HepG2 (cell line): ENCODE results near the gene TRIM28. TPM values are rescaled to one million over a fixed set of nuclear protein-coding genes. Genes with fewer than 3 reads are reported as not detected.

Experiments
- ARHGAP35 ChIP-seq: sonication (generic); formaldehyde crosslinking; IDR thresholded peaks from 2 replicates; pipeline ENCODE4 v1.9.0; 2022; ENCODE audit warnings: mild to moderate bottlenecking, inconsistent platforms, moderate library complexity, missing genetic modification reagents, borderline replicate concordance
- MAX ChIP-seq: IDR thresholded peaks from 2 replicates; pipeline ENCODE4 v1.6.1; 2012; ENCODE audit warnings: inconsistent platforms
- NR2C2 ChIP-seq: sonication (generic); formaldehyde crosslinking; IDR thresholded peaks from 2 replicates; pipeline ENCODE4 v1.4.0; 2020; ENCODE audit warnings: missing genetic modification reagents, mild to moderate bottlenecking, moderate library complexity, borderline replicate concordance
- RXRA ChIP-seq: sonication (generic); formaldehyde crosslinking; IDR thresholded peaks from 2 replicates; pipeline ENCODE4 v1.5.1; 2020; ENCODE audit warnings: missing genetic modification reagents
- ZNF407 ChIP-seq: sonication (generic); formaldehyde crosslinking; IDR thresholded peaks from one replicate; pipeline ENCODE4 v1.5.1; 2020; ENCODE audit warnings: mild to moderate bottlenecking, missing genetic modification reagents; ENCODE audit errors: not compliant biosample characterization
- ZNF468 ChIP-seq: sonication (generic); formaldehyde crosslinking; IDR thresholded peaks from 2 replicates; pipeline ENCODE4 v1.8.0; 2022; ENCODE audit warnings: mild to moderate bottlenecking, moderate library complexity, missing genetic modification reagents
- ZNF615 ChIP-seq: sonication (generic); formaldehyde crosslinking; IDR thresholded peaks from 2 replicates; pipeline ENCODE4 v1.5.0; 2020; ENCODE audit warnings: mild to moderate bottlenecking, missing genetic modification reagents, borderline replicate concordance
- ZNF619 ChIP-seq: sonication (generic); formaldehyde crosslinking; IDR thresholded peaks from 2 replicates; pipeline ENCODE4 v1.4.0; 2020; ENCODE audit warnings: mild to moderate bottlenecking, missing genetic modification reagents
- ZNF776 ChIP-seq: sonication (generic); formaldehyde crosslinking; IDR thresholded peaks from 2 replicates; pipeline ENCODE4 v1.4.0; 2020; ENCODE audit warnings: mild to moderate bottlenecking, missing genetic modification reagents
- polyA plus RNA-seq, 8 experiments: library from polyadenylated mRNA; depleted of rRNA in 3 of 8; stranded (reverse) in 7 of 8; unstranded in 1 of 8; fragments of >200 nt; fragmentation: Illumina TruSeq in 4 of 8; extraction: Trizol in 4 of 8; gene quantifications; 2 replicates each; pipeline versions ENCODE4 v1.2.1 to v1.2.3, GENCODE V29; 2011 to 2016; ENCODE audit warnings: low read depth in 4 of 8, missing spikeins in 1 of 8, mixed read lengths in 1 of 8; ENCODE audit not compliant: insufficient read depth in 1 of 8
- total RNA-seq, 5 experiments: library from RNA; depleted of rRNA; stranded (reverse); fragments of >200 nt; fragmentation: Illumina TruSeq; extraction: Trizol; gene quantifications; 2 replicates each; pipeline ENCODE4 v1.2.3, GENCODE V29; 2016; ENCODE audit warnings: low read depth in 1 of 5
- TF ChIP-seq, protein P1 (sequence below): sonication (generic); formaldehyde crosslinking; IDR thresholded peaks from 2 replicates; pipeline ENCODE4 v1.4.0; 2020; ENCODE audit warnings: mild to moderate bottlenecking, missing genetic modification reagents, borderline replicate concordance
- TF ChIP-seq, protein P2 (sequence below): sonication (generic); formaldehyde crosslinking; conservative IDR thresholded peaks from 2 replicates; pipeline ENCODE4 v1.4.0; 2020; ENCODE audit warnings: mild to moderate bottlenecking, missing genetic modification reagents, moderate library complexity
- TF ChIP-seq, protein P3 (sequence below): IDR thresholded peaks from 2 replicates; pipeline ENCODE4 v1.6.1; 2016; ENCODE audit warnings: mild to moderate bottlenecking, missing biosample characterization, missing genetic modification reagents

The TRIM28 gene
- total and polyA plus RNA-seq, 2 of the 13 experiments (the other 11 are each of a cell fraction or from before 2014, with no cell fraction given), result 361 to 439 TPM

GRCh38 chr19:58519355-58520256 lies 24.3 kb upstream of the TRIM28 start, which contains the start of gene ZBTB45 (continued):
- TF ChIP-seq ZNF407 (CRISPR knock-in tag), result peak; percentile 86
- TF ChIP-seq, protein P1, sequence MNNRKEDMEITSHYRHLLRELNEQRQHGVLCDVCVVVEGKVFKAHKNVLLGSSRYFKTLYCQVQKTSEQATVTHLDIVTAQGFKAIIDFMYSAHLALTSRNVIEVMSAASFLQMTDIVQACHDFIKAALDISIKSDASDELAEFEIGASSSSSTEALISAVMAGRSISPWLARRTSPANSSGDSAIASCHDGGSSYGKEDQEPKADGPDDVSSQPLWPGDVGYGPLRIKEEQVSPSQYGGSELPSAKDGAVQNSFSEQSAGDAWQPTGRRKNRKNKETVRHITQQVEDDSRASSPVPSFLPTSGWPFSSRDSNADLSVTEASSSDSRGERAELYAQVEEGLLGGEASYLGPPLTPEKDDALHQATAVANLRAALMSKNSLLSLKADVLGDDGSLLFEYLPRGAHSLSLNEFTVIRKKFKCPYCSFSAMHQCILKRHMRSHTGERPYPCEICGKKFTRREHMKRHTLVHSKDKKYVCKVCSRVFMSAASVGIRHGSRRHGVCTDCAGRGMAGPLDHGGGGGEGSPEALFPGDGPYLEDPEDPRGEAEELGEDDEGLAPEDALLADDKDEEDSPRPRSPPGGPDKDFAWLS (CRISPR knock-in tag), result peak; percentile 74; the same call in 1 of the 2 replicates
- TF ChIP-seq, protein P2, sequence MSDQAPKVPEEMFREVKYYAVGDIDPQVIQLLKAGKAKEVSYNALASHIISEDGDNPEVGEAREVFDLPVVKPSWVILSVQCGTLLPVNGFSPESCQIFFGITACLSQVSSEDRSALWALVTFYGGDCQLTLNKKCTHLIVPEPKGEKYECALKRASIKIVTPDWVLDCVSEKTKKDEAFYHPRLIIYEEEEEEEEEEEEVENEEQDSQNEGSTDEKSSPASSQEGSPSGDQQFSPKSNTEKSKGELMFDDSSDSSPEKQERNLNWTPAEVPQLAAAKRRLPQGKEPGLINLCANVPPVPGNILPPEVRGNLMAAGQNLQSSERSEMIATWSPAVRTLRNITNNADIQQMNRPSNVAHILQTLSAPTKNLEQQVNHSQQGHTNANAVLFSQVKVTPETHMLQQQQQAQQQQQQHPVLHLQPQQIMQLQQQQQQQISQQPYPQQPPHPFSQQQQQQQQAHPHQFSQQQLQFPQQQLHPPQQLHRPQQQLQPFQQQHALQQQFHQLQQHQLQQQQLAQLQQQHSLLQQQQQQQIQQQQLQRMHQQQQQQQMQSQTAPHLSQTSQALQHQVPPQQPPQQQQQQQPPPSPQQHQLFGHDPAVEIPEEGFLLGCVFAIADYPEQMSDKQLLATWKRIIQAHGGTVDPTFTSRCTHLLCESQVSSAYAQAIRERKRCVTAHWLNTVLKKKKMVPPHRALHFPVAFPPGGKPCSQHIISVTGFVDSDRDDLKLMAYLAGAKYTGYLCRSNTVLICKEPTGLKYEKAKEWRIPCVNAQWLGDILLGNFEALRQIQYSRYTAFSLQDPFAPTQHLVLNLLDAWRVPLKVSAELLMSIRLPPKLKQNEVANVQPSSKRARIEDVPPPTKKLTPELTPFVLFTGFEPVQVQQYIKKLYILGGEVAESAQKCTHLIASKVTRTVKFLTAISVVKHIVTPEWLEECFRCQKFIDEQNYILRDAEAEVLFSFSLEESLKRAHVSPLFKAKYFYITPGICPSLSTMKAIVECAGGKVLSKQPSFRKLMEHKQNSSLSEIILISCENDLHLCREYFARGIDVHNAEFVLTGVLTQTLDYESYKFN (CRISPR knock-in tag), result peak; percentile 77
- peak; percentile 84; the same call in 1 of the 2 replicates for TF ChIP-seq MAX
- TF ChIP-seq RXRA (CRISPR knock-in tag), result peak; percentile 91
- TF ChIP-seq, protein P3, sequence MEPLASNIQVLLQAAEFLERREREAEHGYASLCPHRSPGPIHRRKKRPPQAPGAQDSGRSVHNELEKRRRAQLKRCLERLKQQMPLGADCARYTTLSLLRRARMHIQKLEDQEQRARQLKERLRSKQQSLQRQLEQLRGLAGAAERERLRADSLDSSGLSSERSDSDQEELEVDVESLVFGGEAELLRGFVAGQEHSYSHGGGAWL (CRISPR knock-in tag), result peak; percentile 79
- peak; percentile 78 for TF ChIP-seq ZNF619 (CRISPR knock-in tag)
- TF ChIP-seq ARHGAP35, result peak; percentile 93; the same call in 1 of the 2 replicates
- peak; percentile 97 for TF ChIP-seq NR2C2 (CRISPR knock-in tag)
- peak; percentile 76 for TF ChIP-seq ZNF776 (CRISPR knock-in tag)
- peak; percentile 24; the same call in 1 of the 2 replicates for TF ChIP-seq ZNF468 (CRISPR knock-in tag)
- no peak for TF ChIP-seq ZNF615 (CRISPR knock-in tag)
